Measurements from ENCODE around the gene CDH22.

GRCh38 chr20:46302106-46302505, 6.2 kb downstream of the CDH22 start:
- TF ChIP-seq NFRKB (IDR thresholded peaks at IDR 0.05) (no peak), TARDBP (IDR thresholded peaks at IDR 0.05) (no peak), SP1 (IDR thresholded peaks at IDR 0.05) (no peak), SUZ12 (IDR thresholded peaks at IDR 0.05) (no peak), ARNT (IDR thresholded peaks at IDR 0.05) (no peak), LEF1 (IDR thresholded peaks at IDR 0.05; ENCODE audit: borderline replicate concordance) (no peak), FOXM1 (IDR thresholded peaks at IDR 0.05; ENCODE audit: borderline replicate concordance) (no peak), CTBP1 (IDR thresholded peaks at IDR 0.05; ENCODE audit: borderline replicate concordance) (no peak), FOXK2 (IDR thresholded peaks at IDR 0.05) (no peak), L3MBTL2 (conservative IDR thresholded peaks at IDR 0.05) (no peak), ZNF384 (IDR thresholded peaks at IDR 0.05) (no peak)
